DLD1 (cell line): ENCODE measurements around the gene DCC.

ENCODE experiments used
- in situ Hi-C: cut with HindIII; loops from 2 replicates; pipeline ENCODE4 v1.10.0; 2017; ENCODE audit warnings: low sequenced_read_pairs

Gene DCC

GRCh38 chr18:52764316-52764715, 424.3 kb downstream of the DCC start:
- in situ Hi-C loops = no loop called here

GRCh38 chr18:52766002-52766545, 426.1 kb downstream of the DCC start:
- in situ Hi-C loops = no loop called here

- in situ Hi-C loops = no loop called here
These were observed 441.1 kb downstream of the DCC start for GRCh38 chr18:52781113-52781512.

- in situ Hi-C loops = no loop called here
These were observed 451.3 kb downstream of the DCC start for GRCh38 chr18:52791321-52791720.

- in situ Hi-C loops = no loop called here
These were observed 472.8 kb downstream of the DCC start for GRCh38 chr18:52812834-52813233.

GRCh38 chr18:52813635-52814416, 473.8 kb downstream of the DCC start:
- in situ Hi-C loops = no loop called here

GRCh38 chr18:52815651-52816050, 475.7 kb downstream of the DCC start:
- in situ Hi-C loops = no loop called here

GRCh38 chr18:52816121-52816520, 476.1 kb downstream of the DCC start:
- in situ Hi-C loops = no loop called here

- in situ Hi-C loops = no loop called here
These were observed 482.2 kb downstream of the DCC start for GRCh38 chr18:52822160-52822559.

- in situ Hi-C loops = no loop called here
These were observed 484.1 kb downstream of the DCC start for GRCh38 chr18:52824126-52824525.

- in situ Hi-C loops = no loop called here
These were observed 487.0 kb downstream of the DCC start for GRCh38 chr18:52826994-52827393.

GRCh38 chr18:52829320-52829719, 489.3 kb downstream of the DCC start:
- in situ Hi-C loops = no loop called here

GRCh38 chr18:52829876-52830405, 489.9 kb downstream of the DCC start:
- in situ Hi-C loops = no loop called here

GRCh38 chr18:52844323-52844722, 504.3 kb downstream of the DCC start:
- in situ Hi-C loops = no loop called here

GRCh38 chr18:52845036-52845435, 505.0 kb downstream of the DCC start:
- in situ Hi-C loops = no loop called here

- in situ Hi-C loops = no loop called here
These were observed 510.1 kb downstream of the DCC start for GRCh38 chr18:52850031-52850560.

- in situ Hi-C loops = no loop called here
These were observed 521.6 kb downstream of the DCC start for GRCh38 chr18:52861558-52861957.

GRCh38 chr18:52869349-52869923, 529.4 kb downstream of the DCC start:
- in situ Hi-C loops = no loop called here

GRCh38 chr18:52869942-52870907, 530.2 kb downstream of the DCC start:
- in situ Hi-C loops = no loop called here

GRCh38 chr18:52874774-52875173, 534.8 kb downstream of the DCC start:
- in situ Hi-C loops = no loop called here

GRCh38 chr18:52875725-52876124, 535.7 kb downstream of the DCC start:
- in situ Hi-C loops = no loop called here
